ENCODE results near the gene KIRREL3. TPM values are rescaled to one million over a fixed set of nuclear protein-coding genes. Genes with fewer than 3 reads are reported as not detected.

KIRREL3 gene
- total and polyA plus RNA-seq, 2 of the 4 experiments (the other 2 are of a cell fraction): 10.9 to 15.9 TPM

DNA sequence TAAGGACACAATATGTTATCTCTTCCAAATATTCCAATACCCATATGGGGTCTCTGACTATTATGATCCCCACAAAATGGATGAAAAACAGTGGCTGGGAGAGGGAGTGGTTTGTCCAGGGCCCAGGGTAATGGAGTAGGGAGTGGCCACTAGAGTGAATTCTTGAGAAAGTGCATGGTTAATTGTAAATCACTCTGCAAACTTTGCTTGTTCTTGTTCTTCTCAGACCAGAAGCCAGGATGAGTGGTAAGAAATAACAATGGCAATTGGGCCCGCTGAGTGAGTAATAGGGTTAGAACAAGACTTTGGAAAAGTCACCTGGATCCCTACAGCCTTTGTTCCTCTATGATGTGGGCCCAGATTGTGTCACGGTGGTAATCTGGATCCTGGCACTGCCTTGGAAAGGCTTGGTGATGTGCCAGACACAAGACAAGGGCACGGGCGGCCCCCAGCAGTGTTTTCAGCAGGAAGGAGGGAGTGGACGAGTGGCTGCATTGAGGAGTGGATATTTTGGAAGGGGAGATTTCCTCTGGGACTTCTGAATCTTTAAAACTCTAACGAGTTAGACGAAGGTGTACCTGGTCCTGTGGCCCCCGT, 18.2 kb upstream of the KIRREL3 start:
- POLR2A ChIA-PET (ENCODE audit: unreplicated experiment): no interaction called here
- CTCF ChIA-PET: no interaction called here
- no peak overlapping the region for H2AK9ac ChIP-seq (replicated peaks; ENCODE audit: low read depth, low read length, poor library complexity)
- peaks cover 3% of the 10 kb centered on the region; the same call in 1 of the 2 replicates for H3K9me1 ChIP-seq (ENCODE audit: insufficient read depth, low read length)
- dilution Hi-C loops (cut with HindIII; ENCODE audit: low sequenced_read_pairs, unreplicated experiment): no loop called here
- no peak overlapping the region for H4K91ac ChIP-seq (ENCODE audit: insufficient read depth, low read depth, low read length)
- no peak for DNase-seq
- H3K79me1 ChIP-seq (ENCODE audit: low read depth in 1 of 2, low read length in 2 of 2): no peaks in the 10 kb centered on the region
- H3K56ac ChIP-seq (ENCODE audit: extremely low read depth, insufficient read depth, low read length): no peak overlapping the region
- no peak overlapping the region for H3K27ac ChIP-seq (ENCODE audit: insufficient read depth, low read length)
- no peak for ATAC-seq (ENCODE audit: low read depth)
- no peak overlapping the region for H2AK5ac ChIP-seq (ENCODE audit: low read depth, low read length)
- H3K4me1 ChIP-seq (ENCODE audit: control insufficient read depth, insufficient read depth, low read length): peaks cover 2% of the 10 kb centered on the region; the same call in 1 of the 2 replicates
- BruUV-seq (replicated peaks): no TSS peak
- no peak overlapping the region for H2AFZ ChIP-seq (replicated peaks; ENCODE audit: low read length, poor library complexity)
- H4K5ac ChIP-seq (ENCODE audit: low read depth, low read length): no peak overlapping the region
- no peak overlapping the region for H2BK120ac ChIP-seq (ENCODE audit: low read depth, low read length)
- WGBS, 2 experiments (ENCODE audit: extremely low coverage in 2 of 2, insufficient read length in 1 of 2): 80% methylated on average over 1 of the region's 8 CpGs; no CpG with 5 or more reads in 1 of the 2 experiments
- no peaks in the 10 kb centered on the region for H4K20me1 ChIP-seq (ENCODE audit: insufficient read depth, low read length)
- no peak overlapping the region for H3K23ac ChIP-seq (ENCODE audit: low read depth, low read length)
- H3K9me3 ChIP-seq (ENCODE audit: control insufficient read depth, insufficient read depth, low read length): no peaks in the 10 kb centered on the region
- peaks cover 35% of the 10 kb centered on the region for H3K27me3 ChIP-seq (ENCODE audit: control insufficient read depth, insufficient read depth, low read length)
- no peak overlapping the region for H4K8ac ChIP-seq (ENCODE audit: low read depth in 2 of 2, low read length in 2 of 2)
- no peak overlapping the region for H3K4me3 ChIP-seq (ENCODE audit: insufficient read depth, low read depth, low read length)
- no peaks in the 10 kb centered on the region for H3K36me3 ChIP-seq (ENCODE audit: control insufficient read depth, insufficient read depth, low read length)
- H2BK20ac ChIP-seq (ENCODE audit: low read depth, low read length): no peak overlapping the region
- H3K4ac ChIP-seq (ENCODE audit: low read depth, low read length): no peak overlapping the region
- H2BK5ac ChIP-seq (ENCODE audit: low read depth, low read length, poor library complexity, severe bottlenecking): no peak overlapping the region
- H3K9ac ChIP-seq (ENCODE audit: low read depth, low read length): no peak overlapping the region
- H3K14ac ChIP-seq (replicated peaks; ENCODE audit: low read depth, low read length): no peak overlapping the region
- intact Hi-C loops (cut with micrococcal nuclease): no loop called here
- H2BK15ac ChIP-seq (ENCODE audit: low read depth, low read length): no peak overlapping the region
- H3K4me2 ChIP-seq (ENCODE audit: low read depth, low read length): no peak overlapping the region
- in situ Hi-C loops (cut with MboI; ENCODE audit: low sequenced_read_pairs): loop anchor here (10.0 kb wide), 1 partner anchor 326 kb away; no protein-coding TSS in a partner anchor
- no peak overlapping the region for H3K18ac ChIP-seq (ENCODE audit: low read depth, low read length)
- TF ChIP-seq RAD21 (IDR thresholded peaks at IDR 0.05; ENCODE audit: low read length) (no peak), RFX5 (IDR thresholded peaks at IDR 0.05; ENCODE audit: low read depth, low read length) (no peak), CEBPB (IDR thresholded peaks at IDR 0.05; ENCODE audit: low read depth, low read length) (no peak), POLR2A (IDR thresholded peaks at IDR 0.05; ENCODE audit: low read depth, low read length) (no peak)
- TF ChIP-seq, protein P1, sequence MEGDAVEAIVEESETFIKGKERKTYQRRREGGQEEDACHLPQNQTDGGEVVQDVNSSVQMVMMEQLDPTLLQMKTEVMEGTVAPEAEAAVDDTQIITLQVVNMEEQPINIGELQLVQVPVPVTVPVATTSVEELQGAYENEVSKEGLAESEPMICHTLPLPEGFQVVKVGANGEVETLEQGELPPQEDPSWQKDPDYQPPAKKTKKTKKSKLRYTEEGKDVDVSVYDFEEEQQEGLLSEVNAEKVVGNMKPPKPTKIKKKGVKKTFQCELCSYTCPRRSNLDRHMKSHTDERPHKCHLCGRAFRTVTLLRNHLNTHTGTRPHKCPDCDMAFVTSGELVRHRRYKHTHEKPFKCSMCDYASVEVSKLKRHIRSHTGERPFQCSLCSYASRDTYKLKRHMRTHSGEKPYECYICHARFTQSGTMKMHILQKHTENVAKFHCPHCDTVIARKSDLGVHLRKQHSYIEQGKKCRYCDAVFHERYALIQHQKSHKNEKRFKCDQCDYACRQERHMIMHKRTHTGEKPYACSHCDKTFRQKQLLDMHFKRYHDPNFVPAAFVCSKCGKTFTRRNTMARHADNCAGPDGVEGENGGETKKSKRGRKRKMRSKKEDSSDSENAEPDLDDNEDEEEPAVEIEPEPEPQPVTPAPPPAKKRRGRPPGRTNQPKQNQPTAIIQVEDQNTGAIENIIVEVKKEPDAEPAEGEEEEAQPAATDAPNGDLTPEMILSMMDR (conservative IDR thresholded peaks at IDR 0.05; ENCODE audit: low read depth, low read length): no peak
- TF ChIP-seq, protein P2, sequence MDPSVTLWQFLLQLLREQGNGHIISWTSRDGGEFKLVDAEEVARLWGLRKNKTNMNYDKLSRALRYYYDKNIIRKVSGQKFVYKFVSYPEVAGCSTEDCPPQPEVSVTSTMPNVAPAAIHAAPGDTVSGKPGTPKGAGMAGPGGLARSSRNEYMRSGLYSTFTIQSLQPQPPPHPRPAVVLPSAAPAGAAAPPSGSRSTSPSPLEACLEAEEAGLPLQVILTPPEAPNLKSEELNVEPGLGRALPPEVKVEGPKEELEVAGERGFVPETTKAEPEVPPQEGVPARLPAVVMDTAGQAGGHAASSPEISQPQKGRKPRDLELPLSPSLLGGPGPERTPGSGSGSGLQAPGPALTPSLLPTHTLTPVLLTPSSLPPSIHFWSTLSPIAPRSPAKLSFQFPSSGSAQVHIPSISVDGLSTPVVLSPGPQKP (IDR thresholded peaks at IDR 0.05; ENCODE audit: borderline replicate concordance, low read depth, low read length): no peak

All from IMR-90 (cell line).